PC-9 (cell line): ENCODE measurements around the gene TMEM50B.

Experiments
- EZH2 ChIP-seq: fragments of 200-600 bp; sonication (generic); IDR thresholded peaks from 2 replicates; pipeline ENCODE4 v1.8.0; 2017; ENCODE audit warnings: antibody characterized with exemption, low read depth
- TF ChIP-seq, protein P1 (sequence below): fragments of 200-600 bp; sonication (generic); conservative IDR thresholded peaks from 2 replicates; pipeline ENCODE4 v1.6.1; 2017; ENCODE audit warnings: mixed run types, antibody characterized with exemption, mild to moderate bottlenecking, moderate library complexity

GRCh38 chr21:33493756-33494155 is 14.0 kb upstream of the TMEM50B start:
- TF ChIP-seq, protein P1, sequence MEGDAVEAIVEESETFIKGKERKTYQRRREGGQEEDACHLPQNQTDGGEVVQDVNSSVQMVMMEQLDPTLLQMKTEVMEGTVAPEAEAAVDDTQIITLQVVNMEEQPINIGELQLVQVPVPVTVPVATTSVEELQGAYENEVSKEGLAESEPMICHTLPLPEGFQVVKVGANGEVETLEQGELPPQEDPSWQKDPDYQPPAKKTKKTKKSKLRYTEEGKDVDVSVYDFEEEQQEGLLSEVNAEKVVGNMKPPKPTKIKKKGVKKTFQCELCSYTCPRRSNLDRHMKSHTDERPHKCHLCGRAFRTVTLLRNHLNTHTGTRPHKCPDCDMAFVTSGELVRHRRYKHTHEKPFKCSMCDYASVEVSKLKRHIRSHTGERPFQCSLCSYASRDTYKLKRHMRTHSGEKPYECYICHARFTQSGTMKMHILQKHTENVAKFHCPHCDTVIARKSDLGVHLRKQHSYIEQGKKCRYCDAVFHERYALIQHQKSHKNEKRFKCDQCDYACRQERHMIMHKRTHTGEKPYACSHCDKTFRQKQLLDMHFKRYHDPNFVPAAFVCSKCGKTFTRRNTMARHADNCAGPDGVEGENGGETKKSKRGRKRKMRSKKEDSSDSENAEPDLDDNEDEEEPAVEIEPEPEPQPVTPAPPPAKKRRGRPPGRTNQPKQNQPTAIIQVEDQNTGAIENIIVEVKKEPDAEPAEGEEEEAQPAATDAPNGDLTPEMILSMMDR: no peak
- no peak for TF ChIP-seq EZH2
